ENCODE measurements around the gene IP6K3. TPM values are rescaled to one million over a fixed set of nuclear protein-coding genes. Genes with fewer than 3 reads are reported as not detected.

The IP6K3 gene
- total and polyA plus RNA-seq, 5 donors = 10.0 to 44.4 (median 26.1) TPM

DNA sequence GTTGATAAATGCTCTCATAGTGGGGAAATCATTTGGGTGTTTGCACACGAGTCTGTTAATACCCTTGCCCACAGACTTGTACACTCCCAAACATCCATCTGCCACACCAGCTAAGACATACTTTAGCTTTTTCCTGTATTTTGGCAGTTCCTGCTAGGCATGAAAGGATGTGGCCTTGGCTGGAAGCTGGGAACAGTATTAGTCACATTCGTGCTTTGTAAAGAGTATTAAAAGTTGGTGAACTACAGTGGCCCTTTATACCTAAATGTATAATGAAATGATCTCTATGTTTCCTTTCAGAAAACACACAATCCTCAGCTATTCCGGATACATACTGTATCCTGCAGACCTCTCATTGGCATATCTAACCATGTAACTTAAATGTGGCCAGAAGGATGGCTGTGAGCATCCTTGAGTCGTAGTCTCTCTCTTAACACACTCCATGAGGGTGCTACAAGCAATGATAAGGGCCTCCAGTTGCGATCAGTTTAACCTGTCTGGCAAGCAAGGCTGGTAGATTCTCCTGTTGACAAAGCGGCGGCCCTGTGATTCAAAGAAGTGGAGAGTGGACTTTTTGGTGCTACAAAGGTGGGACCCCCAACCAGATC lies 40.7 kb upstream of the IP6K3 start:
- intact Hi-C loops (cut with DNase I) = no loop called here
- H3K9me3 ChIP-seq (ENCODE audit: control insufficient read depth, low read length) = no peaks in the 10 kb centered on the region
- peak overlapping the region; percentile 83 for H3K4me3 ChIP-seq (ENCODE audit: low read length)
- H3K27me3 ChIP-seq (ENCODE audit: control insufficient read depth, insufficient read depth) = no peaks in the 10 kb centered on the region
- WGBS = 37% methylated on average over 7 of the region's 7 CpGs
- ATAC-seq (no peak), DNase-seq (no peak)
- peak overlapping the region; percentile 92 for H3K27ac ChIP-seq (ENCODE audit: low read length)
- peaks cover 4% of the 10 kb centered on the region for H3K4me1 ChIP-seq (ENCODE audit: control insufficient read depth, insufficient read depth, low read length)

DNA sequence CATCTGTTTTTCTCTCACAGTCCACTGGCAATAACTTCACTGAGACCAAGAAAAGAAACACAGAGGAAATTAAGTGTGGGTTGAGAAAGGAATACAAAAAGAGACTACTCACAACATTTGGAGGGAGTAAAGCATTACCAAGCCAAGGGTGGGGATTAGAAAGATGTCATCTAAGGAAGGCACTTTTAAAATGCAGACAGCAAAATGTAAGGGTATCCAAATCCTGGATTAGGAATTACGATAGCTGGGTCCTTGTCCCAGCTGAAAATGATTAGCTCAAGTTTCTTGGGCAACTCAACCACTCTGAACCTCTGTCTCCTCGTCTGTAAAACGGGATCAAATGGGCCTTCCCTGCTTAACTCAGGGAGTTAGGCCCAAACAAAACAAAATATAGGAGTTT lies 40.0 kb upstream of the IP6K3 start:
- H3K9me3 ChIP-seq (ENCODE audit: control insufficient read depth, low read length) = no peaks in the 10 kb centered on the region
- peak overlapping the region; percentile 34 for H3K27ac ChIP-seq (ENCODE audit: low read length)
- 56% methylated on average over 3 of the region's 3 CpGs for WGBS
- DNase-seq = no peak
- no peaks in the 10 kb centered on the region for H3K27me3 ChIP-seq (ENCODE audit: control insufficient read depth, insufficient read depth)
- intact Hi-C loops (cut with DNase I) = no loop called here
- H3K4me3 ChIP-seq (ENCODE audit: low read length) = no peak overlapping the region
- H3K4me1 ChIP-seq (ENCODE audit: control insufficient read depth, insufficient read depth, low read length) = peaks cover 4% of the 10 kb centered on the region
- ATAC-seq = no peak

DNA sequence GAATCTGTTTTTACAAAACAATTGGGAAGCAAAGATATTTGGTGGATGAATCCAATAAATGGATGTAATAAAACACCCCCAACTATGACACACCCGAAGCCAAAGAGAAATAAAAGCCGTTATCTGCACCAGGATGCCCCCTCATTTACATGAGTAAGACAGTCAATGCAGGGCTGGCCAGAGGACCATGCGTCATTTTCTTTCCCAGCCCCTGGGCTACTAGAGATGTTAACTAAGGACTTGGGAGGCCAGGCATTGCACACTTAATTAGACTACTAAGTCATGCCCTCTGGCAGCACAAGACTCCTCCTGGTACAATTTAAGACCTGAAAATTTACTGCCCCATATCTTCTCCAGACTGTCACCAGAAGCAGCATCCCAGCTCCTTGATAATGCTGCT lies 39.1 kb upstream of the IP6K3 start:
- H3K4me1 ChIP-seq (ENCODE audit: control insufficient read depth, insufficient read depth, low read length) = peaks cover 4% of the 10 kb centered on the region

DNA sequence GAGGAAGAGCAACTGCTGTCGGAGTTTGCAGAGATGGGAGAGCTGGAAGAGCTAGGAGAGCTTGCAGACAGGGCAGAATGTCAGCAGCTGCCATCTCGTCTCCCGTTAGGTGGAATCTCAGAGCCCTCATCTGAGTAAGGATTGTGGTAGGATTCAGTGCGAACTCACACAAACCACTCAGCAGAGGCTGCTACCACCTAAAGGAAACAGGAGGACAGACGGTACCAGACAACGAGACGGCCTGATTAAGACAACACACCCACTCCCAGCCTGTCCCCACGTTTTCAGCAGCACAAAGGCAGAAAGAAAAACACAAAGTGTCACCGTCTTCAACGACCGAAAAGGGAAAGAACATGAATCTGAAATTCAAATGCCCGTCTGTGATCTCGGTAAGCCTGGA lies 38.1 kb upstream of the IP6K3 start:
- Histone ChIP-seq H3K27ac (ENCODE audit: low read length) (no peak overlapping the region), H3K4me3 (ENCODE audit: low read length) (no peak overlapping the region), H3K27me3 (ENCODE audit: control insufficient read depth, insufficient read depth) (no peaks in the 10 kb centered on the region), H3K9me3 (ENCODE audit: control insufficient read depth, low read length) (no peaks in the 10 kb centered on the region), H3K4me1 (ENCODE audit: control insufficient read depth, insufficient read depth, low read length) (peaks cover 4% of the 10 kb centered on the region)
- WGBS = 68% methylated on average over 13 of the region's 13 CpGs
- no peak for ATAC-seq
- intact Hi-C loops (cut with DNase I) = no loop called here
- peak in 1 of 3 donors; percentile 11 for DNase-seq

More for the DNA sequence above, 39.1 kb upstream of the IP6K3 start:
- Histone ChIP-seq H3K27ac (ENCODE audit: low read length) (no peak overlapping the region), H3K4me3 (ENCODE audit: low read length) (no peak overlapping the region), H3K9me3 (ENCODE audit: control insufficient read depth, low read length) (no peaks in the 10 kb centered on the region), H3K27me3 (ENCODE audit: control insufficient read depth, insufficient read depth) (no peaks in the 10 kb centered on the region)
- 51% methylated on average over 3 of the region's 3 CpGs for WGBS
- DNase-seq (peak in 1 of 3 donors; percentile 1), ATAC-seq (no peak)
- intact Hi-C loops (cut with DNase I) = no loop called here

DNA sequence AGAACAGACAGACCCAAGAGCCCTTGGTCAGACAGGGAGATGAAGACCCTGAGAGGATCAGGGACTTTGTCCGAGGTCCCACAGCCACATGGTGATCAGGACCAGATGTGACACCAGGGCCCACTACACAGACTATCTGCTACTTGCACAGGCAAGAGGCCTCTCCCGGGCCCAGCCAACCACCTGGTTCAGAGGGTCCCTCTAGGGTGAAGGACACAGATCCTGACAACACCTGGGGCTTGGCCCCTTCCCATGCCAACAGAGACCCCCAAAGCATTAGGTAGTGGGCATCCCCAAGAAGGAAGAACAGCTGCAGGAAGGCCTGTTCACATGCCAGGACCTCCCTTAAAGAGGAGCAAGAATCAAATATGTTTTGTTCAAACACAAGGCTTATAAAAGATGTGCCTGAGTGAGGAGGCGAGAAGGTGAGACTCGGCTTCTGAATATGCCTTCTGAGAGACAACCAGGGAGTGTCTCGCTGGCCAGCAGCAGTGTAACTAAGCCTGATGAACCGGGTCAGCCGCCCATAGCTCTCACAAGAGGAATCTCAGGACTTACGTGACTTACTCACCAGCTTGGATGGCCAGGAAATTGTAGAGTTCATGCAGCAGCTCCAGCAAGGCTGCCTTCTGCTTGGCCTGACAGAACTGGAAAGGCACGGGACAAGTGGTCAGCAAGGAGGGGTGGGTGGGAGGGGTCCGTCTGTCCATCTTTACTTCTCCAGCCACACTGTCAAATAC lies 37.2 kb upstream of the IP6K3 start:
- WGBS = 89% methylated on average over 10 of the region's 10 CpGs
- Histone ChIP-seq H3K4me1 (ENCODE audit: control insufficient read depth, insufficient read depth, low read length) (peaks cover 4% of the 10 kb centered on the region), H3K27me3 (ENCODE audit: control insufficient read depth, insufficient read depth) (no peaks in the 10 kb centered on the region), H3K4me3 (ENCODE audit: low read length) (no peak overlapping the region), H3K27ac (ENCODE audit: low read length) (no peak overlapping the region), H3K9me3 (ENCODE audit: control insufficient read depth, low read length) (no peaks in the 10 kb centered on the region)
- intact Hi-C loops (cut with DNase I) = no loop called here
- ATAC-seq (no peak), DNase-seq (peak in 1 of 3 donors; percentile 43)

DNA sequence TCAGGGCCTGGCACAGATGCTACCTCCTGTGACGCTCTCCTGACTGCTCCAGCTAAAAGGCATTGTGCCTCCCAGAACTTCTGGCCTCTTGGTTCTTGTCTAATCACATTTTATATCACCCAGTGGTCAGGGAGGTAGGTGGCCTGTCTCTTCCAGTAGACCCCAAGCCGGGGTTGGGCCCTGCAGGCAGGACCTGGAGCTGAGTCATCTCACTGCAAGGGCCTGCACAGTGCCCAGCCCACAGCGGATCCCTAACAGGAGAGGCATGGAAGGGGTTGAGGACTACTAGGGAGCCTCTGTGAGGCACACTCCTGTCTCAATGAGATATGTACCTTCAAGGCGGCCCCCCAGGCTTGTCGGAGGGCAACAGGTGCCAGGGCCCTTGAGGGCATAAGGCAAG lies 35.9 kb upstream of the IP6K3 start:
- no peak for ATAC-seq
- WGBS = 94% methylated on average over 5 of the region's 5 CpGs
- no peak overlapping the region for H3K4me3 ChIP-seq (ENCODE audit: low read length)
- no peak overlapping the region for H3K27ac ChIP-seq (ENCODE audit: low read length)
- DNase-seq = peak in 1 of 3 donors; percentile 16
- H3K4me1 ChIP-seq (ENCODE audit: control insufficient read depth, insufficient read depth, low read length) = peaks cover 4% of the 10 kb centered on the region
- no peaks in the 10 kb centered on the region for H3K9me3 ChIP-seq (ENCODE audit: control insufficient read depth, low read length)
- no peaks in the 10 kb centered on the region for H3K27me3 ChIP-seq (ENCODE audit: control insufficient read depth, insufficient read depth)
- intact Hi-C loops (cut with DNase I) = no loop called here

DNA sequence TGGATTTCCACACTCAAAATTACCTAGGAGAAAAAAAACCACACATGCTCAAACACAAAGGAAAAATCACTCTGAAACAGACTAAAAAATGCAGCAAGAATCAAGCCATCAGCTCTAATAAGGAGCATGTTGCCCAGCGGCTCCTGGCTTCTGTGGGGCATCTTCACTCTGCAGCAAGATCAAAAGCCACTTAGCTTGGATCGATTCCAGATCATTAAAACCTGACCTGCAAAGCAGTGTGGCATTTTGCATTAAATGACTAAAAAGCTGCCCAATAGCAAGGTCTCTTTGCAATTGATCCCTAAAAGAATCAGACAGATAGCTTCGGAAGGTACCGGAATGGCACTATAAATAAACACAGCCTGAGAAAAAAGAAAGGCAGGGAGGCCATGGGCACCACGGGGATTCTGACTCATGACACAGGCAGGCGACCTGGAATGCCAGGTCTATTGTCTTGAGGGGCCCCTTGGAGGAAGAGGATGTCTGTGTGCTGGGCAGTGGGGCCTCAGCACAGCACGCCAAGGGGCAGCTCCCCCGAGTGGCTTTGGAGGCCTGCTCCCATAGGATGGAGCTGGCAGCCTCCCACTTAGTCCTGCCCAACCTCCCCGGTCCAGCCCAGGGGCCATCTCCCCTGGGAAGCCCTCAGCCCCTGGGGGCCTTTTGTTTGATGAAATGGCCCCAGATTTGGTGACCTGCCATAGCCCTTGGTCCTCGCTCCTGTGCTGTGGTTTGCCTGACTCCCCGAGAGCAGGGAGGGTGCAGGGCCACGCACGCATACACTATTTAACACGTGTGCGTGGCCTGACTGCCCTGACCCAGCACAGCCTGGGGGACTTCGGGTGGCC lies 34.6 kb upstream of the IP6K3 start:
- intact Hi-C loops (cut with DNase I) = no loop called here
- ATAC-seq = peak in 1 of 2 donors; percentile 61
- DNase-seq = peak in 1 of 3 donors; percentile 57
- Histone ChIP-seq H3K9me3 (ENCODE audit: control insufficient read depth, low read length) (no peaks in the 10 kb centered on the region), H3K4me1 (ENCODE audit: control insufficient read depth, insufficient read depth, low read length) (peaks cover 4% of the 10 kb centered on the region), H3K27ac (ENCODE audit: low read length) (peak overlapping the region; percentile 44), H3K27me3 (ENCODE audit: control insufficient read depth, insufficient read depth) (no peaks in the 10 kb centered on the region), H3K4me3 (ENCODE audit: low read length) (no peak overlapping the region)
- 63% methylated on average over 16 of the region's 16 CpGs for WGBS

DNA sequence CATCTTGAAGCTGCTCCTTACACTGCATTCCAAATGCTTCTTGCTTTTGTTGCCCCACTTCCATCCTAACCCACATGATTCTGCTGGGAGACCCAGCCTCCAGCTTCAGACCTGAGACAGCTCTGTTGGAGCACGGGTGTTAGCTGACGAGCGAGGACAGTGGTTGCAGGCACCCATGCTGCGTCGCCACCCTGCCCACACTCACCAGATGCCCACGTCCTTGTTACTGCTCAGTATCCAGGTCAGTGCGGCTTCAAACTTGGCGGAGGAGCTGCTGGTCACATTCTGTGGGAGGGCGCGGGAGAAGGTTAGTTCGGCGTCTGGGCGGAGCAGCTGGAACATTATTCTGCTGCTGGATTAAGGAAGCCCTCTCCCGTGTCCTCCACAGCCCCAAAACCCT lies 33.2 kb upstream of the IP6K3 start:
- ATAC-seq = no peak
- Histone ChIP-seq H3K27me3 (ENCODE audit: control insufficient read depth, insufficient read depth) (no peaks in the 10 kb centered on the region), H3K9me3 (ENCODE audit: control insufficient read depth, low read length) (no peaks in the 10 kb centered on the region), H3K4me3 (ENCODE audit: low read length) (no peak overlapping the region), H3K4me1 (ENCODE audit: control insufficient read depth, insufficient read depth, low read length) (no peaks in the 10 kb centered on the region), H3K27ac (ENCODE audit: low read length) (no peak overlapping the region)
- intact Hi-C loops (cut with DNase I) = loop anchor here in 2 of 4 donors (10.0 kb wide), 2 partner anchors 245 to 365 kb away; partner anchors contain the start of gene GRM4 (in 1 of the 2)
- WGBS = 77% methylated on average over 14 of the region's 14 CpGs
- DNase-seq = peak in 1 of 3 donors; percentile 42

DNA sequence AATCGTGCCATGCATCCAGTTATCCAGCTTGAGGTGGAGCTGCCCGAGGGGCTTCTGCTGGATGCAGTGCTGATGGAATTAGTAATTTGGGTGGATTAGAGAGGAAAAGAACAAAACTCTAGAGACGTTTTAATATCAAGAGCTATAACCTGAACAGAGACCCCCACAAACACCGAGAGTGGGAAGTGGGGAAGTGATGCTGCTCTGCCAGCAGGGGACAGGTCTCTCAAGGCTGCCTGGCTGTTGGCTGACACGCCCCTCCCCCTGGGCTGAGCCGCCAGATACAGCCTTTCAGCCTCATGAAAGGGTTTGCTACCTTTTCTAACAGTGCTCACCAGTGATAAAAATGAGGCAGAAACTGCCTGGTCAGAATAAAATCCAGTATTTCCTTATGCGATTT lies 32.6 kb upstream of the IP6K3 start:
- Histone ChIP-seq H3K9me3 (ENCODE audit: control insufficient read depth, low read length) (no peaks in the 10 kb centered on the region), H3K4me1 (ENCODE audit: control insufficient read depth, insufficient read depth, low read length) (no peaks in the 10 kb centered on the region), H3K27ac (ENCODE audit: low read length) (no peak overlapping the region), H3K4me3 (ENCODE audit: low read length) (no peak overlapping the region), H3K27me3 (ENCODE audit: control insufficient read depth, insufficient read depth) (no peaks in the 10 kb centered on the region)
- intact Hi-C loops (cut with DNase I) = loop anchor here in 2 of 4 donors (10.0 kb wide), 2 partner anchors 246 to 366 kb away; partner anchors contain the start of gene GRM4 (in 1 of the 2)
- DNase-seq (peak in 1 of 3 donors; percentile 14), ATAC-seq (no peak)
- 84% methylated on average over 7 of the region's 7 CpGs for WGBS

DNA sequence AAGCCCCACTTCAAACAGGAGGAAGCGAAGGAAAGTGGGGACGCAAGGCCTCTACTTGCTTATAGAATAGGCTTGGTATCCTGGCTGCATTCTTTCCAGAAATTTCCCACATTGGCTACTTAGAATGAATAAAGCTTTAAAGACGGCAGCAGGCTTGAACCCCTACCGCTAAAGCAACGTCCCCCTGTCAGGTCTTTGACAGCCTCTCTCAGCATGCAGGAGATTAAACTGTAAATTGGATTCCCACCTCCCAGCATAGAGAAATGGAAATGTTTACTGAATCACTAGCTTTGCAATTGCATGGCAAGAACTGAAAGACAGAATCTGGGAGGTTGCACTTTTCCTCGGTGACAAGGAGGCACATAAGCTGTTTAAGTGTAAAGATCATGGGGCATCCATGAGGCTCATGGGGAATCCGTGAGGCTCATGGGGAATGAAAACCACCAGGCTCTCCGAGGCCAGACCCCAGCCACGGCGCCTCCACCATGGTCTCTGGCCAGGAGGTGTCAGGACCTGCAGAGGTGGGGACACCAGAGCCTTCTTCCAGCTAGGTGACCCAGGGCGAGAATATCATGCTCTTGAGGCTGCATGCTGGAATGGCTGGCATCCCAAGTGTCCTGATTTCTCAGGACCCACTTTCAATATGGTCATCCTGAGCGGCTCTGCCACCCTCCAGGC lies 31.9 kb upstream of the IP6K3 start:
- no peaks in the 10 kb centered on the region for H3K4me1 ChIP-seq (ENCODE audit: control insufficient read depth, insufficient read depth, low read length)
- H3K27ac ChIP-seq (ENCODE audit: low read length) = no peak overlapping the region
- WGBS = 83% methylated on average over 12 of the region's 12 CpGs
- peak in 1 of 3 donors; percentile 4 for DNase-seq
- no peak overlapping the region for H3K4me3 ChIP-seq (ENCODE audit: low read length)
- no peak for ATAC-seq
- intact Hi-C loops (cut with DNase I) = loop anchor here in 2 of 4 donors (10.0 kb wide), 2 partner anchors 246 to 366 kb away; partner anchors contain the start of gene GRM4 (in 1 of the 2)
- no peaks in the 10 kb centered on the region for H3K27me3 ChIP-seq (ENCODE audit: control insufficient read depth, insufficient read depth)
- H3K9me3 ChIP-seq (ENCODE audit: control insufficient read depth, low read length) = no peaks in the 10 kb centered on the region
